GM12892 (cell line): Measurements from ENCODE around the gene UBA52.
"Not testable (repeated sequence)": the region's sequence is repeated elsewhere in the genome, so short reads cannot be mapped to it uniquely, and the experiment has no call there.

Source experiments
- DNase-seq: peaks from one replicate; pipeline ENCODE4 v3.0.0; 2011; ENCODE audit not compliant: insufficient read length
- FAIRE-seq: peaks from 2 replicates; lab custom pipeline; 2011; peaks lifted over from hg19 to GRCh38; lab: Jason Lieb, UNC
- POLR2A ChIP-seq: IDR thresholded peaks from 2 replicates; pipeline ENCODE4 v1.6.1; 2011; ENCODE audit warnings: low read depth, low read length, control low read depth
- POLR2AphosphoS5 ChIP-seq: IDR thresholded peaks from 2 replicates; pipeline ENCODE4 v1.6.1; 2011; ENCODE audit warnings: low read depth, low read length, control low read depth
- TAF1 ChIP-seq: IDR thresholded peaks from 2 replicates; pipeline ENCODE4 v1.6.1; 2011; ENCODE audit warnings: low read depth, mild to moderate bottlenecking, control low read depth, low read length, borderline replicate concordance

The UBA52 gene

DNA sequence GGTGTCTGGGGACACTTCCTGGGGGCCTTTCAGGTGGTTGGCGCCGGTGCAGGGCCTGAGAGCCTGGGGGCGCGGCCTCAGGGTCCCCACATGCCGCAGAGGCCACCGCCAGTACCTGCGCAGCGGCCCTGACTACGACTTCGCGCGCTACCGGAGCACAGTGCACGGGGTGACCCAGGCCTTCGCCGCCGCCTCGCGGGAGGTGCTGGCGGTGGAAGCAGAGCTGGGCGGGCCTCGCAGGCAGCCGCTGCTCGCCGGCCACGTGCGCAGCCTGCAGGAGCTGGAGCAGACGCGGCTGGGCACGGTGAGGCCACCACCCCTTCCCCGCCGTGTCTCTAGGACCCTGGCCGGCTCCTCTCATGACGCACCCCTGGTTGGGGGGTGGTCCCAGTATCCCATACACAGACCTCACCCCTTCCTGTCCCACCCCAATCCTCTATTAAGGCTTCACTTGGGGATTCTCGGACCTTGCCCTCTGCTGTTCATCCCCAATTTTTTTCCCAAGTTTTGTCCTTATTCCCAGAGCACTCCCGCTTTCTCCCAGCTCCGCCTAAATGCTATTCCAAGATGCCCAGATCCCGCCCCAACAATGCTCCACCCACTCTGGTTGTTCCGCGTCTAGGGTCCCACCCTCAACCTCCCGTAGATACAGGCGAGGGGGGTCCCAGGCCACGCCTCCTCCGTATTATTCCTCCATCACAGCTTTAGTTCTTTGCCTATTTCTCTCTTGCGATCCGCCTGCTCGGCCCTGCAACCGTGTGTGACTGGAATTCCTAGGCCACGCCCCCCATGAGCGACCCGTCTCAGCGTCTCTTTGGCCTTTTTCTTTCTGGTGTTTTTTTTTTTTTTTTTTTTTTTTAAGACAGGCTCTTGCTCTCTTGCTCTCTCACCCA is 18.0 kb downstream of the UBA52 start:
- DNase-seq (no peak), FAIRE-seq (peak; percentile 90)
- TF ChIP-seq POLR2A (no peak), TAF1 (no peak), POLR2AphosphoS5 (no peak)

DNA sequence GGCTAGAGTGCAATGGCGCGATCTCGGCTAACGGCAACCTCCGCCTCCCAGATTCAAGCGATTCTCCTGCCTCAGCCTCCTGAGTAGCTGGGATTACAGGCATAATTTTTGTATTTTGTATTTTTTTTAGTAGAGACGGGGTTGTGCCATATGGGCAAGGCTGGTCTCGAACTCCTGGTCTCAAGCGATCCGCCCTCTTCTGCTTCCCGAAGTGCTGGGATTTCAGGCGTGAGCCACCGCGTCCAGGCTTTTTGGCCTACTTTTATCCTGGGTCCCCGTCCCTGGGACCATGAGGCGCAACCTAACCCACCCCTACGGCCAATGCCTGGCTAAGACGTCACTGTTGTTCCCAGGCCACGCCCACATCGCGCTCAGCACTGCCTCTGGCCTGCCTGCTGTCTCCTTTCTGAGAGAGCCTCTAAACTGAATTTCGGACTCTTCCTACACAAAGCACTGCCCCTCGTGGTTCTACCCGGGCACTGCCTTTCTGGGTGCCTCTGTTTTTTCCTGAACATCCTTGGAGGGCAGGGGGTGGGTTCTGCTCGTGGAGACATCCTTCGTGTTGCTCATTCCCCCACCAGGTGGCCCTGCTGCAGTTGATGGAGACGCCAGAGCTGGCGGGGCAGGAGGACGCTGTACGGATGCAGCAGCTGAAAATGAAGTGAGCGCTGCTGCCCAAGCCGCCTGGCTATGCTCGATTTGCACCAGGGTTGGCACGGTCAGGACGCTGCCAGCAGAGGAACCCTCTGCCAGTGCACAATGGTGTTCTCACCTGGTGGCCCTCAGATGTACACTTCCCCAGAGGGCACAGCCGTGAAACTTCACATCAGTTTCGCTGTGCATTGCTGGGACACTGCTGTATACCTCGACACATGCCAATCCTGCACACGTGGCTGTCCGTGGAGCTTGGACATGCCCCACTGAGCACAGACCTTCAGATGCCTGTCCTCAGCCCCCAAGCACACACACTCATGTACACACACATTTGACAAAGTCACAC is 18.9 kb downstream of the UBA52 start:
- DNase-seq (no peak), FAIRE-seq (no peak)
- TF ChIP-seq POLR2A = no peak
- no peak for TF ChIP-seq TAF1
- no peak for TF ChIP-seq POLR2AphosphoS5

DNA sequence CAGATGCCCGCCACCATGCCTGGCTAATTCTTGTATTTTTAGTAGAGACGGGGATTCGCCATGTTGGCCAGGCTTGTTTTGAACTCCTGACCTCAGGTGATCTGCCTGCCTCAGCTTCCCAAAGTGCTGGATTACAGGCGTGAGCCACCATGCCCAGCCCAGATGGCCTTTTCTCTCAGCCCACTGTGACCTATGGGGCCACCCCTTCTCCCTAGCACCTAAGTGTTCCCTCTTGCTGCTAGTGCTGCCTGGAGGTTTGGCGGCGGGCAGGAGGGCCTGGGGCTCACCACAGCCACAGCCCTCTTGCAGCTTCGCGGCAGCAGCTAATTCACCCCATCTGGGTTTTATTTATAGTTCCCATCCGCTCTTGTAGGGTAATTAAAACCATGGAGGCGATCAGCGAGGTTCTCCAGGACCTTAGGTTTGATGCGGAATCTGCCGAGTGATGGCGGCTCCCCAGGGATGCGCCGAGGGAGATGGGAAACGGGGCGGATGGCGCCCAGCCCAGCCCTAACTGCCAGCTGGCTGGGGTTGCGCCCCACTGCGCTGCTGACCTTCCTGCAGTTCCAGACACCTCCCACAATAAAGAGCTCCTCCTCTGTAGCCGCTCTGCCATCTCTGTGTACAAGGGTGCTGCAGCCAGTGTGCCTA is 20.2 kb downstream of the UBA52 start:
- no peak for FAIRE-seq
- DNase-seq = no peak
- TF ChIP-seq POLR2AphosphoS5 (no peak), TAF1 (no peak), POLR2A (no peak)

DNA sequence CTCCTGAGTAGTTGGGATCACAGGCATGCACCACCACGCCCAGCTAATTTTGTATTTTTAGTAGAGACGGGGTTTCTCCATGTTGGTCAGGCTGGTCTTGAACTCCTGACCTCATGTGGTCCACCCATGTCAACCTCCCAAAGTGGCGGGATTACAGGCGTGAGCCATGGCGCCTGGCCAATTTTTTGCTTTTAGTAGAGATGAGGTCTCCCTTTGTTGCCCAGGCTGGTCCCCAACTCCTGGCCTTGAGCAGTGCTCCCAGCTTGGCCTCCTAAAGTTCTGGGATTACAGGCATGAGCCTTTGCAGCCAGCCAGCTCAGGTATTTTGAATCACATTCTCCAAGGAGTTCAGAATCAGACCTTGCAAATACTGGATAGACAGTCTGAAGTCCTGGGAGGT is 21.1 kb downstream of the UBA52 start:
- not testable (repeated sequence) for FAIRE-seq, DNase-seq

DNA sequence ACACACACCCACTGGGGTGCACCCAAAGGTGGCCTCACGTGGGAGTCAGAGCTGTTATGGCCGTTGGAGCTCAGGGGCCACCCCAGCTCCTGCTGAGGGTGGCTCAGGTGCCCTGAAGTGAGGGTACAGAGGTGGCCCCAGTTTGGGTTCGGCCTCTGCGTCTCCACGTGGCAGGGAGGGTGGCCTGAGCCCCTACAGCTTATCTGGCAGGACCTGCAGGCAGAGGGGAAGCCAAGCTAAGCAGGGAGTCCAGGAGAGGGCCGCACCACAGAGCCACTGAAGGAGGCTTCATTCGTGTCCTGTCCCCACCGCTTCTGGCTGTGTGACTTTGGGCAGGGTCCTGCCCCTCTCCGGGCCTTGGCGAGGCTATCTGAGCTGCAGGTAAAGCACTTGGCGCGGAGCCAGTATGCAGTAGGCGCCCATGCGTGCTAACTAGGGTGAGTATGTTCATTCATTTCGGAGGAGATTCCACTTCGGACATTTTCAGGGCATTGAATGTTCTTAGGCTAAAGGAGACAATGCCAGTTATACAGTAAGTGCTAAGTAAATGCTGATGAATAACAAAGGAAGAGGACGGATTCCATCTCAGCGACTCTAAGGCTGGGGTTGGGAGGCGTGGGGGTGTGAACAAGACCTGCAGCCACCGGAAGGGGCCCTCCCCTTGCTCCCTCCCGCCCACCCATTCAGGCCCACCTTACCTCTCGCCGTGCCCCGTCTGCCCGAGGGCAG is 21.9 kb downstream of the UBA52 start:
- FAIRE-seq = no peak
- TF ChIP-seq TAF1 (no peak), POLR2A (no peak), POLR2AphosphoS5 (no peak)
- DNase-seq = no peak

DNA sequence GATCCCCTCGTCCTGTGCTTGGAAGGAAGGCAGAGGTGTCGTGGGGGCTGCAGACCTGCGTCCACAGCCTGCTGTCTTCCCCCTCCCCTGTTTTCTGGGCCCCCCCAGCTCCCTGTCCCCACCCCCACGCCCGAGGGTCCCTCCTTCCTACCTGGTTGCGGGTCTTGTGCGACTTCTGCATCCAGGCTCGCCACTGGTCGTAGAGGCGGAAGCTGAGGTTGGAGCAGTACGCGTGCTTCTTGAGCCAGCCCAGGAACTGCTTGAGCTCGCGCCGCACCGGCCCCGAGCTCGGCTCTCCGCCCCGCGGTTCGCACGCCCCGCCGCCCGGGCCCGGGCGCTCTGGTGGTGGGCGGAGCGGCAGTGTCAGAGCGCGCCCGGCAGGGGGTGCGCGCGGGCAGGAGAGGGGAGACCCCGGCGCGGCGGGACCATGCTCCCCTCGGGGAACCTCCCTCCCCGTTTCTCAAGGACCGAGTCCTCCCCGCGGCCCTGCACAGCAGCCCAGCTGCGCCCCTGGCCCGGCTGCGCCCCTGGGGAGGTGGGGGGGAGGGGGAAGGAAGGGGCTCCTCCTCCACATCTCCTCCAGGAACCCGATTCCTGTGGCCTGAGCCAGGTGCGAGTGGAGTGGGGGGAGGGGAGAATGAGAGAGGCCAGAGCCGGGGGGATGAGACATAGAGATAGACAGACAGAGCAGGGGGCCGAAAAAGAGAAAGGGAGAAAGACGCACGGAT is 22.6 kb downstream of the UBA52 start:
- TF ChIP-seq POLR2AphosphoS5 (no peak), TAF1 (no peak), POLR2A (no peak)
- DNase-seq (peak; percentile 97), FAIRE-seq (peak; percentile 92)

DNA sequence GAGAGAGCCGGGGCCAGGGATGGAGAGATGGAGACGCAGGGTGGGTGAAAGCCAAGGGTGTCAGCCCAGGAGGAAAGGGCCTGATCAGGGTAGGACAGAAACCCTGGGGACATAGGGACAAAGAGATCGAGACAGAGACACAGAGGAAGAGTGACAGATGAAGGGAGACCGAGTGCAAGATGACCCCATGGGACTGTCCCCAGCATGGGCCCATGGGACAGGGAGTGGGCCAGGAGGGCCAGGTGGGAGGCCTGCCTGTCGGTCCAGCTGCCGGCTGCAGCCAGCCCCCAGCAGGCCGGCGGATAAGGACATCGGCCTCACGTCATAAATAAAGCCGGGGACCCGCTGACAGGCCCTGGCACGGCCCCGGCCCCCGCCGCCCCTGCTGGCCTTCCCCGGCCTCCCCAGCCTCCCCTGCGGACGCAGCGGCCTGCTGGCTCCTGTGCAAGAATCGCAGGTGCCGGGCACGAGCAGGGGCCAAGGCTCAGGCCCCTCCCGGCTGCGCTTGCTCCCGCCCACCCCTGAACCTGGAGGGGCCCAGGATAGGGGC is 23.2 kb downstream of the UBA52 start:
- TF ChIP-seq POLR2AphosphoS5 (no peak), POLR2A (no peak), TAF1 (no peak)
- DNase-seq = no peak
- no peak for FAIRE-seq

DNA sequence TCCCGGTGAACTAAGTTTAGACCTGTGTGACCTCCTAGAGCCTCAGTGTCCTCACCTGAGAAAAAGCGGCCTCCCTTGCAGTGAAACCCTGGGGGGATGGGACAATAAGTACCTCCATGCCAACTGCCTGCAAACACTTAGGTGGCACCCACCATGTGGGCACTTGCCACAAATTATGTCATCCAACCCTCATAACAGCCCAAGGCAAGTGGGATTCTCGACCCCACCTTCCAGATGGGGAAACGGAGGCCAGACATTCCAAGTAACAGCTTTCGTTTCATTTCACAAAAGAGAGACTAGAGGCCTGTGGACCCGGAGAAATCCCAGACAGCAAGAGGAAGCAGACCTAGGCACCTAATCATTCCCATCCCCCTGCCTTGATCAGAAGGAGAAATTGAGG is 23.8 kb downstream of the UBA52 start:
- TF ChIP-seq POLR2A (no peak), POLR2AphosphoS5 (no peak), TAF1 (no peak)
- DNase-seq (no peak), FAIRE-seq (no peak)

DNA sequence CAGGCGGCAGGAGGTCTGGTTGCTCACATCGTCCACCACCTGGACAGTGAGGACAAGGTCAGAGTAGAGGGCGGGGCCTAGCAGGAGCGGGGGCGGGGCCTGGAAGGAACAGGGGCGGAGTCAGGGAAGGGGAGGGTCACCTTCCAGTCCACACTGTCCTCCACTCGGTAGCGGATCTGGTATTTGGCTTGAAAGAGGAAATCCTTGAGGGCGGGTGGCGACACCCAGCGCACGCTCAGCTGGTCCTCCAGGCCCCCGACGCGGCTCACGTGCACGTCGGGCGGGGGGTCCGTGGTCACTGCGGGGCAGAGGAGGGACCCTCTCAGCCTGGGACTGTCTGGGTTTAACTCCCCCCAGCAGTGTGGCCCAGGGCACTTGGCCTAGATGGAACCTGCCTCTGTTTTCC is 25.1 kb downstream of the UBA52 start:
- no peak for TF ChIP-seq TAF1
- no peak for TF ChIP-seq POLR2AphosphoS5
- no peak for TF ChIP-seq POLR2A
- no peak for DNase-seq
- peak; percentile 21 for FAIRE-seq
